HG03196 (cell line): ENCODE measurements around the gene SLC22A12.

Experiments
- ATAC-seq: cut with Tn5 transposase; IDR thresholded peaks from one replicate; pipeline ENCODE4 v1.9.1; 2021; ENCODE audit not compliant: unreplicated experiment

Gene SLC22A12

GRCh38 chr11:64621283-64622019 is 30.4 kb downstream of the SLC22A12 start:
- ATAC-seq = no peak

GRCh38 chr11:64622681-64623080 is 31.7 kb downstream of the SLC22A12 start:
- ATAC-seq = no peak

GRCh38 chr11:64624883-64625481 is 34.0 kb downstream of the SLC22A12 start:
- no peak for ATAC-seq

- no peak for ATAC-seq
Measured at GRCh38 chr11:64626637-64627036, 35.6 kb downstream of the SLC22A12 start.

GRCh38 chr11:64627371-64627770 is 36.4 kb downstream of the SLC22A12 start:
- ATAC-seq = no peak

- ATAC-seq = no peak
Measured at GRCh38 chr11:64628596-64628995, 37.6 kb downstream of the SLC22A12 start.

GRCh38 chr11:64629103-64629502 is 38.1 kb downstream of the SLC22A12 start:
- ATAC-seq = no peak

- no peak for ATAC-seq
Measured at GRCh38 chr11:64629796-64630562, 39.0 kb downstream of the SLC22A12 start.

- no peak for ATAC-seq
Measured at GRCh38 chr11:64631675-64632074, 40.7 kb downstream of the SLC22A12 start.

GRCh38 chr11:64632237-64632636 is 41.2 kb downstream of the SLC22A12 start:
- ATAC-seq = no peak

- no peak for ATAC-seq
Measured at GRCh38 chr11:64632654-64633053, 41.6 kb downstream of the SLC22A12 start.

- no peak for ATAC-seq
Measured at GRCh38 chr11:64633555-64634159, 42.6 kb downstream of the SLC22A12 start.

- no peak for ATAC-seq
Measured at GRCh38 chr11:64637334-64638017, 46.5 kb downstream of the SLC22A12 start.

- ATAC-seq = no peak
Measured at GRCh38 chr11:64638018-64638665, 47.1 kb downstream of the SLC22A12 start.

GRCh38 chr11:64638829-64639228 is 47.8 kb downstream of the SLC22A12 start:
- ATAC-seq = no peak

GRCh38 chr11:64639885-64640284 is 48.9 kb downstream of the SLC22A12 start:
- ATAC-seq = no peak

- no peak for ATAC-seq
Measured at GRCh38 chr11:64641596-64642417, 50.8 kb downstream of the SLC22A12 start.

GRCh38 chr11:64642418-64642735 is 51.4 kb downstream of the SLC22A12 start:
- ATAC-seq = no peak

- ATAC-seq = no peak
Measured at GRCh38 chr11:64642871-64643255, 51.8 kb downstream of the SLC22A12 start.
